ENCODE results near the gene MMP12.
A peak's percentile ranks its signal among the peaks of the same experiment; 100 is the strongest.

MMP12 gene

DNA sequence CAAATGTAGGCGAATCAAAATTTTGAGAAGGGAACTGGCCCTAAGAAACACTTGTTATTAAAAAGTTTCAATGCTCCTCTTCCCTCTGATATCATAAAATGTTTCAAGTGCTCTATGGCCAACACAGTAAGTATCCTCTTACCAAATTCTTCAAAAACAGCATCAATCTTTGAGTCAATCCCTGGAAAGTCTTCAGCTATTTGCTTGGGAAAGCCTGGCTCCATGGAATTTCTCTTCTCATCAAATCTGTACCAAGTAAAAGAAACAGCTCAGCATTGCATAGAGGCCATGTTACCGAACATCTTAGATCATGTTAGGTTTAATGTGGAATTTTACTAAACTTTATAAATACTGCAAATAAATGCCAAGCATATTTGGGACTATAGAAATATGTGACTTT is 37.6 kb downstream of the MMP12 start:
- no peak for TF ChIP-seq CTCF (IDR thresholded peaks at IDR 0.05; ENCODE audit: insufficient read depth, low read depth, low read length, missing control alignments)
- H3K4me3 ChIP-seq (ENCODE audit: low read length), result no peak overlapping the region
- no peak for DNase-seq (ENCODE audit: low read depth)

GRCh38 chr11:102836290-102836875 is 38.4 kb downstream of the MMP12 start:
- no peak overlapping the region for H3K4me3 ChIP-seq (ENCODE audit: low read length)
- DNase-seq (ENCODE audit: low read depth), result peak; percentile 86
- TF ChIP-seq CTCF (IDR thresholded peaks at IDR 0.05; ENCODE audit: insufficient read depth, low read depth, low read length, missing control alignments), result no peak

- TF ChIP-seq CTCF (IDR thresholded peaks at IDR 0.05; ENCODE audit: insufficient read depth, low read depth, low read length, missing control alignments), result no peak
- H3K4me3 ChIP-seq (ENCODE audit: low read length), result no peak overlapping the region
- peak; percentile 71 for DNase-seq (ENCODE audit: low read depth)
Measured at GRCh38 chr11:102833731-102834130, 41.1 kb downstream of the MMP12 start.

DNA sequence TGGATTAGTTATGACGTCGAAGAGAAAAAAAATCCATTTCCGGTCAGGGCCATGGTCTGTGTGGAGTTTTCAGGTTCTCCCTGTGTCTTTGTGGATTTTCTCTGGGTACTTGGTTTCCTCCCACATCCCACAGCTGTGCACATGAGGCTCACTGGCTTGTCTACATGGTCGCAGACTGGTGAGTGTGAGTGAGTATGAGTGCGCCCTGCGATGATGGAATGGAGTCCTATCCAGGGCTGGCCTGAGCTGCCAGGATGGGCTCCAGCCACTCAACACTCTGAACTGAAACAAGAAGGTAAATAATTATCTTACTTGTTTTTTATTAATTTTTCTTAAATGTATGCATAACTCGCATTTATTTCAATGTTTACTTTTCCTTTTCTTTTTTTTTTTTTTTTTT is 42.2 kb downstream of the MMP12 start:
- TF ChIP-seq CTCF (IDR thresholded peaks at IDR 0.05; ENCODE audit: insufficient read depth, low read depth, low read length, missing control alignments), result no peak
- DNase-seq (ENCODE audit: low read depth), result no peak
- H3K4me3 ChIP-seq (ENCODE audit: low read length), result no peak overlapping the region

DNA sequence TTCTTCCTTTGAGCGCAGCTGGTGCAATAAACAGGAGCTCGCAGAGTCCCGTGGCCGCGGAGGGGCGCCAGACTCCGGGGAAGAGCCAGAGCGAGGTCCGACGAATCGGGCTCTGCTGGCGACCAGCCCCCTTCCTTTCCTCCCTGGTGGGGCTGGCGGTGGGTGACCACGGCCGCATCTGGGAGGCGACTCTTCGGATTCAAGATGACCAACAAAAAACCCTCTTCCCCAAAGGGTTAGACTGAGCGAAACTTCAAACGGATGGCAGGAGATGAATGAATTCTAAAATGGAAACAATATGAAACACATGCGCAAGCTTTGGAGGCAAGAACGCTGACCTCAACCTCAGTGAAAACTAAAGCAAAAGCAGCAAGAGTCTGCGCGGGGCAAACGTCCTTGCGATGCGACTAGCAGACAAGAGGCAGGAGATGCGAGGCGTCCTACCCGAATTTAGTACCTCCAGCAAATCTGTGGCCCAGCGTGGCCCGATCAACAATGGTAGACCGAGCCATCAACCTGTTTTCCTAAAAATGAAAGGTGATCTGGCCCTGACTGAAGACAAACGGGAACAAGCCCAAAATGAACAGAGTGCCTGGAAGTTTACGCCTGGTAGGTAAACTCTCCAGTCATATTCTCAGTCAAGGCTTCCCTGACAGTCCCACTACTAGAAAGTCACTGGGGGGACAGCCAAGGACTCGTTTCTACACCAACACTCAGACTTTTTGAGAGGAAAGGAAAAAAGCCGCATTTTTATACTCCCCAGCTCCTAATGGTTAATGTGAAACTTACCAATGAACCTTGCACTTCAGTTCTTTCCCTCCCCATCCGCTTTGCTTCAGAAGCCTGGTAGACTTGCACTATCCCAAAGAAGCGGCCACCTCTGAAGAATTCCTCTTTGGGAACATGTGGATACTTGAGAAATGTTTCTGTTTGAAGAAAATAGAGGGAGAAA is 43.0 kb downstream of the MMP12 start:
- DNase-seq (ENCODE audit: low read depth), result peak; percentile 51
- peak; percentile 46 for TF ChIP-seq CTCF (IDR thresholded peaks at IDR 0.05; ENCODE audit: insufficient read depth, low read depth, low read length, missing control alignments)
- no peak overlapping the region for H3K4me3 ChIP-seq (ENCODE audit: low read length)

- no peak for TF ChIP-seq CTCF (IDR thresholded peaks at IDR 0.05; ENCODE audit: insufficient read depth, low read depth, low read length, missing control alignments)
- no peak overlapping the region for H3K4me3 ChIP-seq (ENCODE audit: low read length)
- DNase-seq (ENCODE audit: low read depth), result no peak
Measured at GRCh38 chr11:102831128-102831488, 43.7 kb downstream of the MMP12 start.
